HG02588 (cell line): ENCODE data around the gene CEBPZOS.

Experiments
- ATAC-seq: cut with Tn5 transposase; IDR thresholded peaks from one replicate; pipeline ENCODE4 v1.9.1; 2021; ENCODE audit warnings: mild to moderate bottlenecking, moderate library complexity; ENCODE audit not compliant: unreplicated experiment

Gene CEBPZOS

DNA sequence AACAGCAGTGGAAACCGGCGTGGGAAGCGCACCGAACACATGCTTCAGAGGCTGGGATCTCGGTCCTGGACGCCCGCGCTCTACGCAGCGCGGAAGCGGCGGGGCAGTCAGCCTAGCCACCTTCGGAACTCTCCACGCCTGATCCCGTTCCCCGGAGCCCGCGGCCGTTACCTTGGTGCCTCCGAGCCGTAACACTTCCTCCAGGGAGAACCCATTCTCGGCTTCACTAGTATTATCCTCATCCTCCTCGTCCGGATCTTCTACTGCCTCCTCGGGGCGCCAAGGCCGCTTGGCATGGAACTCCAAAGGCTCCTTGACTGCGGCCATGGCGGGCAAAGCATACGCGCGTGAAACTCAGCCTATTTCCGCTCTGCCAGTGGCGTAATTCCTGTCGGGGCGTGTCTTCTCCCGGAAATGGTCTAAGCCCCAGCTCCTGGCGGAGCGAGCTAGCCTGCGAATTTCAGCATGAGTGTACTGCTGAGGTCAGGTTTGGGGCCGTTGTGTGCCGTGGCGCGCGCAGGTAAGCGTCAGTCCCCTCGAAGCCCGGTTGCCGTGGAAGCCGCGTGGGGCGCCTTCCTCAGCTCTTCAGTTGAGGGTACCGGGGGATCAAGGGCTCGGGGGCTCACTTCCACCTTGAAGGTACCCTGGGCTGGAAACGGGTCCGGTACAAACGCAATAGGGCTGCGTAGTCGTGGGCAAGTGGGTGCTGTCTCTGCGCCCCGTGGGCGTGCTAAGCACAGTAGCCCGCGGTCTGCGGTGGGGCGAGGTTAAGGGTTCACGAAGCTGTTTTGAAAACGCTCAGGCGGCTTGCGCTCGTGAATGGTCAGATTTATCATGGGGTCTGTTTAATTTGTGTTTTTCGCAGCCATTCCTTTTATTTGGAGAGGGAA, 35.2 kb downstream of the CEBPZOS start, which contains the start of the genes CEBPZ and NDUFAF7:
TSS of gene CEBPZ (minus strand) at position 356 of the 890 bp plus-strand sequence. CDS start at position 327, 29 bp downstream.
TSS of gene NDUFAF7 (plus strand) at position 418 of the 890 bp plus-strand sequence. CDS start at position 466, 48 bp downstream.
- ATAC-seq, result peak; percentile 93

DNA sequence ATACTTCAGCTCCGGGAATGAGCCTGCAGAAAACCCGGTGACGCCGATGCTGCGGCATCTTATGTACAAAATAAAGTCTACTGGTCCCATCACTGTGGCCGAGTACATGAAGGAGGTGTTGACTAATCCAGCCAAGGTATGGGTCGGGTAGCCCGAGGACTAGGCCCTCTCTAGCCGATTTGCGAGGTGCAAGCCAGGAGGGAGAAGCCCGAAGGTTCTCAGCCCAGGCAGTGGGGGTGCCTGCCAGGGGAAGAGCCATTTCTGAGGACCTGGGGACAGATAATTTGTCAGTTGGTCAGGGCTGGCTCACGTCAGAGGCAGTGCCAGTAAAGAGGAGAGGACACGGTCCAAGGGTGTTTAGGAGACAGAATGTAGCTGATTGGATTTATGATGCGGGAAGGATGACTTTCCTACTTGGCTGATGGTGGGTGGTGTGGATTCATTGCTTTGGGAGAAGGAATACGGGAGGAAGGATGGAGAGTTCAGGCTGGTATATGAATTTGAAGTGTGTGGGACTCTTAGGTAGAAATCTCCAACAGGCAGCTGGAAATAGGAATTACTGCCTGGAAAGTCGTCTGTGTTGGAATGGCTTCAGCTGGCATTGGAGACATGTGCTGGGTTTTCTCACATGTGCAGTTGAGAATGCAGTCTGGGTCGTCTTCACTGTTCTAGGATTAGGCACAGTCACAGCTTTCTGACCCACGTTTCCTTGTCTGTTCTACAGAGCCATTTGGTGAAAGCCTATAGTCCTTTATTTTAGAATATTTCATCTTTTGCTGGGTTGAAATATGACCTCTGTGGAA, 36.0 kb downstream of the CEBPZOS start:
- no peak for ATAC-seq

DNA sequence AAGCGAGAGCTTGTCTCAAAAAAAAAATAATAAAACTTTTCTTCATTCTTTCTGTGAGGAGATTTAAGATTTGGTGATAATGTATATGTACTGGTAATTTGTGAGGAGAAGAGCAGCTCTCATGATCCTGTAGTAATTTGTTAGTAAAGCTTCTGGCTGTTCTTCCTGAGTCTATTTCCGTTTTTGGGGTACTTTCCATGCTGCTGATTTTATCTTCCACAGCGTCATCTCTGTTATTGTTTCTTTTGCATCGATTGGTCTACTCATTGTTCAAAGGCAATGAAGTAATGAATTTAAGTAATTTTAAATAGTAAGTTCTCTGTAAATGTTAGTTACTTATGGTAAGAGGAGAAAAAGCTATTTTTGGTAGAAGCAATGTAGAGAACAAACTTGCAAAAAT, 47.1 kb downstream of the CEBPZOS start:
- ATAC-seq, result no peak

DNA sequence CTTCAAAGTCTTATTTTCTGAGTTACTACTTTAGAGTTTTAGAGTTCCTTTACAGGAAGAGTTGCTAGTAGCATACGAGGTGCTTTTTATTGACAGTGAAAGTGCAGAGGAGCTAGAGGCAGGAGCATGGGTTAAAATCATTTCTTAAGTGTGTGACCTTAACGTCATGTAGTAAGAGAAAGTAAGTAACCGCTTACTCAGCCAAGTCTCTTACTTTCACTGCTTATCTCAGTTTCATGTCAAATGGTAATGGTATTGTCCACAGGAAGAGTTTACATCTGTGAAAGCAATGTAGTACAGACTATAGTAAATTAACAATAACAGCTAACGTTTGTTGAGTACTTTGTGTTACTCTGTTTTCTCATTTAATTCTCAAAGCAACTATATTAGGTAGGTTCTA, 47.7 kb downstream of the CEBPZOS start:
- ATAC-seq, result peak; percentile 50

DNA sequence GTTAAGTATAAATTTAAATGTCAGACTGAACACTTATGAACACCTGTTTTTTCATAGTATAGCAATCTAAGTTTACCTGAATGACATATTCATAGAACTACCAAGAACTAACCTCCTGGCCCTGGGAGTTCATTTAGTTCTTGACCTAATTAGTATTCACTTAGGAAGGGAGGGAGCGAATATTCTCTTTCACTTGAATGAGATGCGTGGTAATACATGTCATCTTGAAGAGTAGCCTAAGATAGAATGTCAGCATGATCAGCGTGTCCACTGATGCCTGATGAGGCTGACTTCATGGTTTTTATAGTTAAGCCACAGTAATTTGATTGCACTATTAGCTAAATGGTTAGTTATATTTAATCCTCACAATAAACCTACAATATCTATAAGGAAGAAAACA, 48.5 kb downstream of the CEBPZOS start:
- ATAC-seq, result no peak

DNA sequence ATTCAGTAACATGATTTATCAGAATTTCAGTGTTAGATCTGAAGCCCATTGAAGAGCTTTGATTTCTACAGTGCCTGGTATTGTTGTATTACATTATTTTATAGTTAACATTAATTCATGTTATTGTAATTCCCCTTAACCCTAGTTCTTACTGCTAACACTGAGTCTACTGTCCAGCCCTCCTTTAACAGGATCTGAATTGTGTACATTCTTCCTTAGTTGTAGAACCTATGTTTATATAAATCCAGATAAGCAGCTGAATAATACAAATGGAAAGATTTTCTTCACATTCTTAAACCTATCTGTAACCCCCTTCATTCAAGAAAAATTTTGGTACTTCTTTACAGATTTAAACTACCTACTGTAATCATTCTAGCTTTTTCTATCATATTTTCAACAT, 49.9 kb downstream of the CEBPZOS start:
- ATAC-seq, result no peak

DNA sequence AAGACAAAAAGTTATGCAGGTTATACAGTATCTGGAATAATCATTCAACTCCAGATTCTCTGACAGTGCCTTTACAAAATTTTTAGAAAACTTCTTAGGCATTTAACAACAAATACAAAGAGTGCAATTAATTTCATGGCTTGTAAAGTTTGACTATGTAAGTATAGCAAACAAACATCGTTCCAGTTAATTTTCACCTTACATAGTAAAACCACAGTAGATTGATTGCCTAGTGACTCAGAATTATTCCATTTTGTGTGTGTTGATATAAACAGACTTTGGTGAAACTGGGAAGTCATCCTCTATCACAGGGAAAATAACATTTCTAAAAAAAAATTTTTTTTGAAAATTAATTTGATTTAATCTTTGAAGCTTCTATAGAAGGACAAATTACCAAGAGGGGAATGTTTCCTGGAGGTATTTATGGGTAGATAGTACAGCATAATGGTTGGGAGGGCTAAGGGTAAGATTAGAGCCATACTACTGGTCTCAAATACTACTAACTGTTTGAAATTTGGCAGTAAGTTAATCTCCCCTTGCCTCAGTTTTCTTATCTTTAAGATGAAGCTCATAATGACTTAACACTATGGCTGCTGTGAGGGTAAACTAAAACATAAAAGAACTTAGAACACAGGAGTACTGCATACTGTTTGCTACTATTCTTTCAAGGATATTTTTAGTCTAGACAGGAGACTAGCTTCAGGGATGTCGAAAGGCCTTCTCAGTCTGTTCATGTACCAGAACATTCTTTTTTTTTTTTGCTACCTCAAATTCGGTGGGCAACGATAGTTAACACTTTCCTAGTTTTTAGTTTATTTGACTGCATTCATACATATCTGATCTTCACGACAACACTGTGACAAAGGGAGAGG, 54.8 kb downstream of the CEBPZOS start:
- ATAC-seq, result no peak
